Measurements from ENCODE around the gene ST3GAL3.

DNA sequence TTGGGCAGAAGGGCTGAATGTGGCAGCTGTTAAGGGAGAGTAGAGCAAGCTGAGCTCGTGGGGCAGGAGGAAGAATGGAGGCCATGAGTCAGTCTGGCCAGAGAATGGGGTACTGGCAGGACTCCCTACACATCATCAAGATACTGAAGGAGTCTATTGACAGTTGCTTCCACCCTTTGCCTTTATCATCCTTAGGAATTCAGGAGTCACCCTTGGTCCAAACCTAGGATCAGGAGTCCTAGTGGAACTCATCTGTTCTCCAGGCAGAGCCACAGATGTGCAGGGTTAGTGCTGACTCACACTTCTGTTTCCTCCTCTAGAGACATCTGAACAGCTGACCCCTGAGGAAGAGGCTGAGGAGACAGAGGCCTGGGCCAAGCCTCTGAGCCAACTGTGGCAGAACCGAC lies 18.7 kb upstream of the ST3GAL3 start:
- no peak for TF ChIP-seq EZH2 (IDR thresholded peaks at IDR 0.05; ENCODE audit: borderline replicate concordance, low read depth, low read length, severe bottlenecking)
- TF ChIP-seq, protein P1, sequence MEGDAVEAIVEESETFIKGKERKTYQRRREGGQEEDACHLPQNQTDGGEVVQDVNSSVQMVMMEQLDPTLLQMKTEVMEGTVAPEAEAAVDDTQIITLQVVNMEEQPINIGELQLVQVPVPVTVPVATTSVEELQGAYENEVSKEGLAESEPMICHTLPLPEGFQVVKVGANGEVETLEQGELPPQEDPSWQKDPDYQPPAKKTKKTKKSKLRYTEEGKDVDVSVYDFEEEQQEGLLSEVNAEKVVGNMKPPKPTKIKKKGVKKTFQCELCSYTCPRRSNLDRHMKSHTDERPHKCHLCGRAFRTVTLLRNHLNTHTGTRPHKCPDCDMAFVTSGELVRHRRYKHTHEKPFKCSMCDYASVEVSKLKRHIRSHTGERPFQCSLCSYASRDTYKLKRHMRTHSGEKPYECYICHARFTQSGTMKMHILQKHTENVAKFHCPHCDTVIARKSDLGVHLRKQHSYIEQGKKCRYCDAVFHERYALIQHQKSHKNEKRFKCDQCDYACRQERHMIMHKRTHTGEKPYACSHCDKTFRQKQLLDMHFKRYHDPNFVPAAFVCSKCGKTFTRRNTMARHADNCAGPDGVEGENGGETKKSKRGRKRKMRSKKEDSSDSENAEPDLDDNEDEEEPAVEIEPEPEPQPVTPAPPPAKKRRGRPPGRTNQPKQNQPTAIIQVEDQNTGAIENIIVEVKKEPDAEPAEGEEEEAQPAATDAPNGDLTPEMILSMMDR (IDR thresholded peaks at IDR 0.05; ENCODE audit: borderline replicate concordance, extremely low read depth, low read length, poor library complexity, severe bottlenecking), result no peak

All from DND-41 (cell line).